Ramos (cell line): ENCODE results near the gene DDX41.

Experiments used
- in situ Hi-C: fragments of 300-500 bp; cut with MboI; formaldehyde crosslinking; loops from one replicate; pipeline ENCODE4 v1.14.3; 2022; ENCODE audit warnings: low sequenced_read_pairs; ENCODE audit not compliant: unreplicated experiment

Gene DDX41

GRCh38 chr5:177474846-177475562 is 41.8 kb downstream of the DDX41 start:
- in situ Hi-C loops = loop anchor here (25.0 kb wide), 1 partner anchor 938 kb away; the partner anchor contains the start of genes CDHR2 and RNF44

DNA sequence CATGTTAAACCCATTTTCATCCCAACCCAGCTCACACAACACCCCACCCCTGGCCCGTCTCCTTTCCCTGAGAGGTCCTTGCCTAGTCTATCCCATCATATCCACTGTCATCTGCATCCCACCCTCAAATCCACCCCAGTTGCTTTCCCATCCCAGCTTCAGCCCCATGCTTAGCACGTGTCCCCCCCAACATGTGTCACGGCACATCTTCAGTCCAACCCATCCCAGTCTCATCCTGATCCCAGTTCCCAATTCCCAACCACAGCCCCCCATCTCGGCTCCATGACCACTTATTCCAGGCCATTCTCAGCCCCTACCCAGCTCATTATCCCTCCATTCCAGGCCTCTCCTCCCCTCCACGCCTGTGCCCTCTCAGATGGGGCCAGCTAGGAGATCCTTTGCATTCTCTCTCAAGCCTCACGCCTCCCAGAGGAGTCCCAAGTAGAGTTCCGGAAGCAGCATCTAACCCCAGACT is 42.7 kb downstream of the DDX41 start:
- in situ Hi-C loops = no loop called here

GRCh38 chr5:177473443-177474001 is 43.2 kb downstream of the DDX41 start, which contains the start of gene DBN1:
DBN1 (minus strand) TSS chr5:177473634; CDS start chr5:177473521, 113 bp downstream.
- in situ Hi-C loops = no loop called here

- in situ Hi-C loops = no loop called here
These were observed 44.0 kb downstream of the DDX41 start for GRCh38 chr5:177472460-177473442.

DNA sequence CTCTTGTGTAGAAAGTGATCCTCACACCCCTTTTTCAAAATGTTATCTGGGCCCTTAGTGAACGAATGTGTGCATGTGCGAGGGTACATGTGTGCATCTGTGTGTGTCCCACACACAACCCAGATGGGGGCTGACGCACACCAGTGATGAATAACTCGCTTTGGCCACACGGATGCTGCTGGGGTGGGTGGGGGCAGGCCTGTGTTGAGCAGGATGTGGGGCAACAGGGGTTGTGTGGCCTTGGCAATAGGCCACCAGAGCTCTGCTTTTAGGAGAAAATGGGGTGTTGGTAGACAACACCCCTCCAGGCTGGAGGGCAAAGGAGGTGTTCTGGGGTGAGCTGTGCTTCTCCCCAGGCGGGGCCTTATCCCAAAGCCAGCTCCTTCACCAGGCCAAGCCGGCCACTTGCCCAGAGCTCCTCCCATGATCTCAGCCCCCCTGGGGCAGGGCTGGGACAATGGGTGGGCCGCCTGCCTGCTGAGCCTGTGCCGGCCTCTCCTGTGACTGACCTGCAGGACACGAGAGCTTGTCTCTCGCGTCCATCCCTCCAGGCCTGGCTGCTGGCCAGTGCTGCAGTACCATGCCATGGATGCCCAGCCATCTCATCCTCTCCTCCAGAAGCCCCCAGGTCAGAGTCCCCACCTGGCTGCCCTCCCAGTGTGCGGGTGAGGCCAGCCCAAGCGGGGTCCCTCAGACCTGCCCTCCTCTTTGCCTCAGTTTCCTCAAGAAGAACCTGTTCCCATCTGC is 45.0 kb downstream of the DDX41 start:
- in situ Hi-C loops = no loop called here

DNA sequence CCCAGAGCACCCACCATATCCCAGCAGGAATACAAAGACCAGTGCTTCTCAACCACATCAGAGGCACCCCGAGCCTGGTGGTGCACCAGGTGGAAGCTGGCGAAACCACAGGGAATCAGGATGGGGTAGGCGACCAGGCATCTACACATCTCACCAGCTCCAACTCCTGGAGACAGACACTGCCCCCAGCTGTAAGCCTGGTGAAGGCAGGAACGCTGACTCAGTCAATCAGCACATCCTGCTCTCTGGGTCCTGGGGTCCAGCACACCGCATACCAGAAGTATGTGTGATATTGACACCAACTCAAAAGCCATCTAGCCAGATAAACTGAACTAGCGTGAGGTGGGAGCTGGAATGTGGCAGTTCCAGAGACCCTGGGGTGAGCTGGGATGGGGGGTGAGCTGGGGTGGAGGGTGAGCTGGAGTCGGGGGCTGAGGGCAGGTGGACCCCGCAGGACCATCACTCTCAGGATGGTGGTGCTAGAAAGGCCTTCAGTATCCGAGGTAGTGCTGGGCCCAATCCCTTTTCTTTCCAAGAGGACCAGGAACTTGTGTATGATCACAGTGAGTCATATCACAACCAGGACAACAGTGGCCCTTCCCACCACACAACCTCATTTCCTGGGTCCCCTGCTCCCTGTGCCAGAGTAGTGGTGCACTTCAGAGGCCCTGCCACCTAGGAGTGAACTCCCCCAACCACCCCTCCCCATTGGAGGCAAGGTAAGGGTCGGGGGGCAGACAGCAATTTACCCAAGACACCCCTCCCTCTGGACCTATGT is 45.8 kb downstream of the DDX41 start:
- in situ Hi-C loops = no loop called here

DNA sequence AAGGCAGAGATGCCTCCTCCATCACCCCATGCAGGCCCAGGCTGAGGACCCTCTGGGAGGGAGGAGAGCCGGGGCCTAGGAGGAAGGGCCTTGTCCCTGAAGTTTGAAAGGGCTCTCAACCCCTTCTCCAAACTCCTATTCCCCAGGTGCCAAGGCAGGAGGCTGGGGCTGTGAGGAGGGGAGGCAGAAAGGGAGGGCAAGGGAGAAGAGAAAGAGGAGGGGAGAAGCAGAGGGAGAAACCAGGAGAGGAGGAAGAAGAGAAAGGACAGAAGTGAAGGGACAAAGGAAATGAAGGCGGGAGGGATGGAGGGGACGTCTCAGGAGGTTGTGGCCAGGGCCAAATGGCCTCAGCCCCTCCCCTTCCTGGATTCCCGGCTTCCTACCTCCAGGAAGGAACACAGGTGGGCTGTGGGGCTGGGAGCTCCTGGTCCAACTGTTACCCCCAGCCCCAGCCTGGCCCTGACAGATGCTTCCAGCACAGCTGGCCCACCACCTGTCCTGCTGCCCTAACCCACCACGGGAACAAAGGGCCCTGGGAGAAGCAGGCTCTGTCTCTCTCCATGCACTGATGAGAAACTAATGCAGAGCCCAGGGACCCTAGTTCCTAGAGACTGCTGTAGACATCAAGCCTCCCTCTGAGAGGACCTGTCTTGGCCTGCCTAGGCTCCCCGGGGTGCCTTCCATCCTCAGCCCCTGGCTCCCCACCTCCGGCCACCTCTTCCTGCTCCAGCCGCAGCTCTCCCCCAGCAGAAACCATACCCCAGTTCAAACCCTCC is 46.8 kb downstream of the DDX41 start:
- in situ Hi-C loops = no loop called here

GRCh38 chr5:177468685-177469628 is 47.8 kb downstream of the DDX41 start:
- in situ Hi-C loops = no loop called here

DNA sequence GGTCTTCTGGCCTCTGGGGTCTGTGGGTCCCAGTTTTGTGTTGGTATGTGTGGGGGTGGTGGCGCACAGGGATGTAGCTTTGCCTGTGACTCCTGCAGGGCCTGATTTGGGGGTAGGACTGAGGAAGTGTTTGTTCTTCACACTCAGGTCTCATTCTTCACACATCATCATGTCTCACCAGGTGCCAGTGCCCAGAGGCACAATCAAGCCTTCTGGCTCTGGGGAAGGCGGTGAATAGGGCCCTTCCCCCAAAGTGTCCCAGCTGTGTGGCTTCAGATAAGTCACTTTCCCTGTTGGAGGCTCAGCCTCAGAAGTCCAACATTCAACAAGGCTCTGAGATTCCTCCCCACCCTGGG is 48.5 kb downstream of the DDX41 start:
- in situ Hi-C loops = no loop called here

DNA sequence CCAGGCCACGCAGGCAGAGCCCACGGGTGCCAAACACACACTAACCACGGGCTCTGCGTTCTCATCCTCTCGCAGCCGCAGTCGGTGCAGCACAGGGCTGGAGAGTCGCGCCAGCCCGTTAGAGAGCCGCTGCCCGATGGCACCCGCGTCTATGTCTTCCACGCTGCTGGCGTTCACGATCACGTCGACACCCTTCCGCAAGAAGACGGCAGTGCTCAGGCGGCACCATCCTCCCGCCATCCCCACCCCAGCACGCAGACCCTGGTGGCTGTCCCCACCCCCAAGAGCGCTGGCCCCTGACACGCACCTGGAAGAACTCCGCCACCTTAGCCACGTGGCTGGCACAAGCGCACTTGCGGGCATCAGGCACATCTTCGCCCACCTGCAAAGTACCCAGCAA is 49.3 kb downstream of the DDX41 start:
- in situ Hi-C loops = no loop called here

DNA sequence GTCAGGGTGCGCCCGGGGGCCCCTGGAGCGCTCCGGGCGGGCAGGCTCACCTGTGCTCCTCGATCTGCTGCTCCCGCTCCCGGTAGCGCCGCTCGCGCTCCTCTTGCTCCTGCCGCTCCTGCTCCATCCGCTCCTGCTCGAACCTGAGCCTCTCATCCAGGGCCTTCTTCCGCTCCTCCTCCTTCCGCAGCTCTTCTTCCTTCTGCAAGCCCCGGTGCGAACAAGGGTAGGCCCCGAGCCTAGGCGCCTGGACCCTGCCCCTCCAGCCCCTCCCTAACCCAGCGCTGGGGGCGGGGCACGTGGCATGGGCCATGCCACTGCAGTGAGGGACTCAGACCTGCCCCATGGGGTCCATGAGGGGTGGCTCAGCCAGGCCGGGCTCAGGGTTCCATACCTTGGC is 49.9 kb downstream of the DDX41 start:
- in situ Hi-C loops = no loop called here

DNA sequence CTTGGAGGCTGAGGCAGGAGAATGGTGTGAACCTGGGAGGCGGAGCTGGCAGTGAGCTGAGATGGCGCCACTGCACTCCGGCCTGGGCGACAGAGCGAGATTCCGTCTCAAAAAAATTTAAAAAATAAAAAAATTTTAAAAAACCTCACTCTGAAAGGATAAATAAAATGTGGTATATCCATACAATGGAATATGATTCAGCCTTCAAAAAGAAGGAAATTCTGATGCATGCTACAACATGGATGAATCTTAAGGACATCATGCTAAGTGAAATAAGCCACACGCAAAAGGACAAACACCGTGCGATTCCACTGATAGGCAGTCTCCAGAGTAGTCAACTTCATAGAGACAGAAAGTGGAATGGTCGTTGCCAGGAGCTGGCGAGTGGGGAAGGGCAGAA is 51.7 kb downstream of the DDX41 start:
- in situ Hi-C loops = no loop called here

DNA sequence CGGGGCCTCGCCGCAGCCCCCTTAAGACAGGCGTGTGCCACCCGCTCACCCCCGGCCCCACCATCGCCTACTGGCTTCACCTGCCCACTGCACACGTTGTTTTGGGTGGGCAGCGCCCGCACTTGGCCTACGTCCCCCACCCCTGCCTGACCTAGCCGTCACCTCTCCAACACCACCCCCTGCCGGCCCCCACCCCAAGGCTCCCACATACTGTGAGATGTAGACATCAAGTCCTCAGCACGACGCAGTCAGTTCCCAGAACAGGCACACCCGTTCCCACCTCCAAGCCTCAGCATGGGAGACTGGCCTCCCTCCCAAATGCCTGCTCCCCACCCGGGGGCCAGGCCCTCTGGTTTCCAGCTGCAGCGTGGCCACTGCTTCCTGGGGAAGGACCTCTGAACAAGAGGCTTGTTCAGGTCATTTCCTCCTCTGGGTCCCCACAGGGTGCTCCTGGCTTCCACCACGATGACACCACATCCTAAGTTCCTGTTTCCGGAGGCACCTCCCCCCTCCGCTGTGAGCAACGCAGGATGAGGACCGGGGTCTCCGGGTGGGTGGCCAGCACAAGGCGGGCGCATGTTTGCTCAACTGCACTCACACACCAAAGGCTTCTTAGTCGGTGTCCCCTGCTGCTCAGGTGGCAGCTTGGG is 54.6 kb downstream of the DDX41 start:
- in situ Hi-C loops = no loop called here
